Right cardiac atrium (tissue), 5 donors: ENCODE measurements around the gene CCDC68. TPM values are rescaled to one million over a fixed set of nuclear protein-coding genes. Genes with fewer than 3 reads are reported as not detected.

Source experiments
- polyA plus RNA-seq: library from polyadenylated mRNA; stranded (reverse); fragments of 200-250 nt; gene quantifications from one replicate; pipeline ENCODE4 v1.2.3, GENCODE V29; 2013
- total RNA-seq, 4 donors: library from RNA; stranded (reverse); fragmentation: NEBNext Ultra II Directional; extraction: Animal tissue kit (Norgen Biotek cat#: 25700); gene quantifications; one replicate each; pipeline ENCODE4 v1.2.1, GENCODE V29; 2021
- donor health status: healthy with polysubstance abuse.
- donor health status: DM: no; HTN: yes; CAD: no.
- donor health status: DM: no; HTN: no; CAD: no.
- donor health status: DM: no; HTN: yes; CAD: no; lungs with severe emphysema.
- donor health status: DM: yes; HTN: yes; CAD: no.

The CCDC68 gene
- total and polyA plus RNA-seq, 5 donors, result 4.1 to 8.9 (median 6.1) TPM

Other genes with a start within 250 kb of the CCDC68 start
- gene RAB27B, start 131.0 kb downstream of the CCDC68 start, total RNA-seq, result under 1 TPM; 0.08 to 0.29 (median 0.16) TPM
- gene RAB27B, start 131.0 kb downstream of the CCDC68 start, polyA plus RNA-seq, result under 0.01 TPM